Hepatocyte (in vitro differentiated cells): ENCODE measurements around the gene CHST8. TPM values are rescaled to one million over a fixed set of nuclear protein-coding genes. Genes with fewer than 3 reads are reported as not detected.

Source experiments
- DNase-seq: peaks from one replicate; pipeline ENCODE4 v3.0.0-alpha.2; 2016; ENCODE audit warnings: low spot score
- H2AFZ ChIP-seq: fragments of 200-600 bp; sonication (generic); 2 replicates; pipeline ENCODE4 v1.6.0; 2016; ENCODE audit warnings: antibody characterized with exemption, mild to moderate bottlenecking
- H3K27ac ChIP-seq: fragments of 200-600 bp; sonication (generic); 2 replicates; pipeline ENCODE4 v1.5.1; 2016; ENCODE audit warnings: mild to moderate bottlenecking
- H3K27me3 ChIP-seq: fragments of 200-600 bp; sonication (generic); 2 replicates; pipeline ENCODE4 v1.6.1; 2016
- H3K36me3 ChIP-seq: fragments of 200-600 bp; sonication (generic); replicated peaks from 2 replicates; pipeline ENCODE4 v1.5.1; 2016; ENCODE audit warnings: low read depth; ENCODE audit not compliant: insufficient read depth
- H3K4me1 ChIP-seq: fragments of 200-600 bp; sonication (generic); 2 replicates; pipeline ENCODE4 v1.5.1; 2016; ENCODE audit warnings: mild to moderate bottlenecking, moderate library complexity; ENCODE audit not compliant: insufficient read depth
- H3K4me2 ChIP-seq: fragments of 200-600 bp; sonication (generic); 2 replicates; pipeline ENCODE4 v1.6.0; 2016
- H3K4me3 ChIP-seq: fragments of 200-600 bp; sonication (generic); 2 replicates; pipeline ENCODE4 v1.5.1; 2016; ENCODE audit warnings: mild to moderate bottlenecking
- H3K79me2 ChIP-seq: fragments of 200-600 bp; sonication (generic); 2 replicates; pipeline ENCODE4 v1.6.0; 2017; ENCODE audit warnings: mild to moderate bottlenecking
- H3K9me2 ChIP-seq: fragments of 200-600 bp; sonication (generic); replicated peaks from 2 replicates; pipeline ENCODE4 v1.6.0; 2017; ENCODE audit warnings: mild to moderate bottlenecking; ENCODE audit not compliant: insufficient read depth
- H3K9me3 ChIP-seq: fragments of 200-600 bp; sonication (generic); 2 replicates; pipeline ENCODE4 v1.5.1; 2016; ENCODE audit warnings: low read depth, mild to moderate bottlenecking
- H4K20me1 ChIP-seq: fragments of 200-600 bp; sonication (generic); 2 replicates; pipeline ENCODE4 v1.6.0; 2016; ENCODE audit warnings: mild to moderate bottlenecking; ENCODE audit not compliant: insufficient read depth, poor library complexity, severe bottlenecking
- CTCF ChIP-seq: fragments of 200-600 bp; sonication (generic); IDR thresholded peaks from 2 replicates; pipeline ENCODE4 v1.5.1; 2016; ENCODE audit warnings: antibody characterized with exemption, mild to moderate bottlenecking; ENCODE audit not compliant: poor library complexity
- EZH2 ChIP-seq: fragments of 200-600 bp; sonication (generic); IDR thresholded peaks from 2 replicates; pipeline ENCODE4 v1.6.1; 2016; ENCODE audit warnings: antibody characterized with exemption, mild to moderate bottlenecking, borderline replicate concordance
- EZH2phosphoT487 ChIP-seq: fragments of 200-600 bp; sonication (generic); IDR thresholded peaks from one replicate; pipeline ENCODE4 v1.6.1; 2018; ENCODE audit warnings: antibody characterized with exemption, mild to moderate bottlenecking, low read depth, moderate library complexity; ENCODE audit not compliant: unreplicated experiment, severe bottlenecking
- WGBS: methylation state at CpG from one replicate; pipeline ENCODE4 v1.1.6; 2016; ENCODE audit warnings: low lambda C conversion rate; ENCODE audit errors: missing lambda C conversion rate; 5-methylcytosine and 5-hydroxymethylcytosine counted together
- polyA plus RNA-seq: library from polyadenylated mRNA; unstranded; fragments of >200 nt; fragmentation: Nextera tagmentation; extraction: Ambion mirVana; gene quantifications from 2 replicates; pipeline ENCODE4 v1.2.1, GENCODE V29; 2016
- total RNA-seq: library from RNA; depleted of rRNA; stranded (reverse); fragments of >200 nt; gene quantifications from 2 replicates; pipeline ENCODE4 v1.2.3, GENCODE V29; 2014

CHST8 gene
- total and polyA plus RNA-seq, 2 experiments from 2014 or later, result 0.07 to 0.89 TPM

GRCh38 chr19:33755099-33756035 is 133.6 kb downstream of the CHST8 start:
- no peak overlapping the region for H2AFZ ChIP-seq
- TF ChIP-seq EZH2, result no peak
- TF ChIP-seq EZH2phosphoT487, result no peak
- TF ChIP-seq CTCF, result no peak
- H4K20me1 ChIP-seq, result no peaks in the 10 kb centered on the region
- no peak overlapping the region for H3K4me3 ChIP-seq
- no peak overlapping the region for H3K27ac ChIP-seq
- H3K27me3 ChIP-seq, result no peaks in the 10 kb centered on the region
- no peaks in the 10 kb centered on the region for H3K4me1 ChIP-seq
- DNase-seq, result no peak
- H3K9me2 ChIP-seq, result no peaks in the 10 kb centered on the region
- WGBS, result 74% methylated on average over 26 of the region's 26 CpGs
- H3K36me3 ChIP-seq, result no peaks in the 10 kb centered on the region
- no peaks in the 10 kb centered on the region for H3K9me3 ChIP-seq
- H3K4me2 ChIP-seq, result no peak overlapping the region
- H3K79me2 ChIP-seq, result no peaks in the 10 kb centered on the region

DNA sequence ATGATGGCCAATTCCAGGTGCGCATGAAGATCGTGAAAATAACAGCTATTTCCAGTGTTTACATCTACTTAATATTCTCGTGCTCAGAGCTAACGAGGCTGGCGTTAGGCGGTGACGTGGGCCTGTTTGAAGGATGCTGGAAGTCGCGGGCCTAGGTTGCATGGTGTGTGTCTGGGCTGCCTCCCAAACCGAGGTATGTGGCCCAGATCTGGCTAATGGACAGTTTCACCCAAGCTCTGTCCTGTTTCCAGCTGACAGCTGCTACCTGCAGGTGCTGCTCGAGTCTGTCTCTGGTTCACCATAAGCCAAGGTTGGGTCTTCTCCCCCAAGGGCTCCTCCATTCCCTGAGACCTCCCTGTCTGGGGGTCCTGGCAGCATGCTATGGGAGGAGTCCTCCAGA is 134.4 kb downstream of the CHST8 start:
- no peaks in the 10 kb centered on the region for H3K9me2 ChIP-seq
- 91% methylated on average over 11 of the region's 11 CpGs for WGBS
- H3K27me3 ChIP-seq, result no peaks in the 10 kb centered on the region
- TF ChIP-seq CTCF, result no peak
- TF ChIP-seq EZH2, result no peak
- no peak for TF ChIP-seq EZH2phosphoT487
- no peaks in the 10 kb centered on the region for H3K9me3 ChIP-seq
- H2AFZ ChIP-seq, result no peak overlapping the region
- no peak overlapping the region for H3K4me3 ChIP-seq
- H3K27ac ChIP-seq, result no peak overlapping the region
- H3K4me2 ChIP-seq, result no peak overlapping the region
- no peaks in the 10 kb centered on the region for H4K20me1 ChIP-seq
- H3K36me3 ChIP-seq, result no peaks in the 10 kb centered on the region
- no peak for DNase-seq
- H3K4me1 ChIP-seq, result no peaks in the 10 kb centered on the region
- H3K79me2 ChIP-seq, result no peaks in the 10 kb centered on the region

DNA sequence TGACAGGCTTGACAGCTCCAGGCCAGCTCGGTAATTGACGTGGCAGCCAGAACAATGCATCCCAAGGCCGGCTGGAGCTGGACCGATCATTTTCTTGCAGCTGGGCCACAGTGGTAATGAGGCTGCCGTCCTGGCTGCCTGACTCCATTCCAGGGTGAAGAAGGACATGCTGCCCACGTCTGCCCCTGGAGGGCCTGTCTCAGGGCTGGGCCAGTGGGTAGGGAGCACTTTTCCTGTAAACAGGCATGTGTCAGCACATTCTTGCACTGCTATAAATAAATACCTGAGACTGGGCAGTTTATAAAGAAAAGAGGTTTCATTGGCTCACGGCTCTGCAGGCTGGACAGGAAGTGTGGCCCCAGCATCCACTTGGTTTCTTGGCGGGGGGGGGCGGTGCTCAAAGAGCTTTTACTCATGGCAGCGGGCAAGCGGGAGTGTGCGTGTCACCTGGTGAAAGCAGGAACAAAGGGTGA is 136.8 kb downstream of the CHST8 start:
- no peaks in the 10 kb centered on the region for H3K27me3 ChIP-seq
- no peaks in the 10 kb centered on the region for H3K9me3 ChIP-seq
- no peak overlapping the region for H3K4me2 ChIP-seq
- H3K4me1 ChIP-seq, result no peaks in the 10 kb centered on the region
- no peaks in the 10 kb centered on the region for H3K9me2 ChIP-seq
- no peak overlapping the region for H2AFZ ChIP-seq
- H3K36me3 ChIP-seq, result no peaks in the 10 kb centered on the region
- no peak overlapping the region for H3K27ac ChIP-seq
- H3K79me2 ChIP-seq, result no peaks in the 10 kb centered on the region
- no peak for DNase-seq
- TF ChIP-seq EZH2phosphoT487, result no peak
- TF ChIP-seq CTCF, result no peak
- no peak for TF ChIP-seq EZH2
- no peaks in the 10 kb centered on the region for H4K20me1 ChIP-seq
- H3K4me3 ChIP-seq, result no peak overlapping the region
- 63% methylated on average over 12 of the region's 12 CpGs for WGBS
